ENCODE results near the gene FCGR2B.
"Not testable (repeated sequence)": the region's sequence is repeated elsewhere in the genome, so short reads cannot be mapped to it uniquely, and the experiment has no call there.

DNA sequence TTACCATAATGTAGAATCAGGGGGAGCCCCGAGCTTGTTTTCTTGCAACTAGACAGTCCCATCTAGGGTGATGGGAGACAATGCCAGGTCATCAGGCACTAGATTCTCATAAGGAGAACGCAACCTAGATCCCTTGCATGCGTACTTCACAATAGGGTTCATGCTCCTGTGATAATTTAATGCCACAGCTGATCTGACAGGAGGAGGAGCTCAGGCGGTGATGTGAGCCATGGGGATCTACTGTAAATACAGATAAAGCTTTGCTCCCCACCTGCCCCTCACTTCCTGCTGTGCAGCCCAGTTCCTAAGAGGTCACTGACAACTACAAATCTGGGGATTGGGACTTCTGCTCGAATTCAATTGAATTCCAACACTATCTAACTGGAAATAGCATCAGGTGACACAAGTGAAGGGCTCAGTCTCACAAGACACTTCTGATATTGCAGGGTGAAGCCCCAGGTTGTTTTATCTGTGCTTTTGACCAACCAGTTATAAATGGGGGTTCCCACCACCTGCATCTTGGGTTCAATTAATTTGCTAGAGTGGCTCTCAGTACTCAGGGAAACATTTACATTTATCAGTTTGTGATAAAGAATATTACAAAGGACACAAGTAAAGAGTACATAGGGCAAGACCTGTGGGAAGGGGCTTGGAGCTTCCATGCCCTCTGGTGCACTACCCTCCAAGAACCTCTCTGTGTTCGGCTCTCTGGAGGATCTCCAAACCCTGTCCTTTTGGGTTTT is 24.5 kb upstream of the FCGR2B start:
- TF ChIP-seq, protein P1, sequence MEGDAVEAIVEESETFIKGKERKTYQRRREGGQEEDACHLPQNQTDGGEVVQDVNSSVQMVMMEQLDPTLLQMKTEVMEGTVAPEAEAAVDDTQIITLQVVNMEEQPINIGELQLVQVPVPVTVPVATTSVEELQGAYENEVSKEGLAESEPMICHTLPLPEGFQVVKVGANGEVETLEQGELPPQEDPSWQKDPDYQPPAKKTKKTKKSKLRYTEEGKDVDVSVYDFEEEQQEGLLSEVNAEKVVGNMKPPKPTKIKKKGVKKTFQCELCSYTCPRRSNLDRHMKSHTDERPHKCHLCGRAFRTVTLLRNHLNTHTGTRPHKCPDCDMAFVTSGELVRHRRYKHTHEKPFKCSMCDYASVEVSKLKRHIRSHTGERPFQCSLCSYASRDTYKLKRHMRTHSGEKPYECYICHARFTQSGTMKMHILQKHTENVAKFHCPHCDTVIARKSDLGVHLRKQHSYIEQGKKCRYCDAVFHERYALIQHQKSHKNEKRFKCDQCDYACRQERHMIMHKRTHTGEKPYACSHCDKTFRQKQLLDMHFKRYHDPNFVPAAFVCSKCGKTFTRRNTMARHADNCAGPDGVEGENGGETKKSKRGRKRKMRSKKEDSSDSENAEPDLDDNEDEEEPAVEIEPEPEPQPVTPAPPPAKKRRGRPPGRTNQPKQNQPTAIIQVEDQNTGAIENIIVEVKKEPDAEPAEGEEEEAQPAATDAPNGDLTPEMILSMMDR (IDR thresholded peaks at IDR 0.05; ENCODE audit: poor library complexity): not testable (repeated sequence)
- TF ChIP-seq EZH2phosphoT487 (IDR thresholded peaks at IDR 0.05; ENCODE audit: low read depth, severe bottlenecking, unreplicated experiment): not testable (repeated sequence)

All from hepatocyte (in vitro differentiated cells).